ENCODE measurements around the gene TACSTD2.

GRCh38 chr1:58539553-58539952, 37.5 kb downstream of the TACSTD2 start:
- TF ChIP-seq CTCF (IDR thresholded peaks at IDR 0.05) (no peak), POLR2A (IDR thresholded peaks at IDR 0.05) (no peak)
